OCI-LY1 (cell line): ENCODE measurements around the gene PYCR2.
"Not testable (repeated sequence)": the region's sequence is repeated elsewhere in the genome, so short reads cannot be mapped to it uniquely, and the experiment has no call there.

ENCODE experiments used
- CTCF ChIP-seq: fragments of 200-600 bp; sonication (generic), shearing (Covaris generic); IDR thresholded peaks from 2 replicates; pipeline ENCODE4 v1.5.1; 2017; ENCODE audit warnings: mild to moderate bottlenecking, antibody characterized with exemption, low read length, moderate library complexity, mixed read lengths
- EZH2 ChIP-seq: fragments of 200-600 bp; sonication (generic), shearing (Covaris generic); IDR thresholded peaks from 2 replicates; pipeline ENCODE4 v1.8.0; 2017; ENCODE audit warnings: borderline replicate concordance, mixed run types, mild to moderate bottlenecking, antibody characterized with exemption, low read length, moderate library complexity, mixed read lengths

DNA sequence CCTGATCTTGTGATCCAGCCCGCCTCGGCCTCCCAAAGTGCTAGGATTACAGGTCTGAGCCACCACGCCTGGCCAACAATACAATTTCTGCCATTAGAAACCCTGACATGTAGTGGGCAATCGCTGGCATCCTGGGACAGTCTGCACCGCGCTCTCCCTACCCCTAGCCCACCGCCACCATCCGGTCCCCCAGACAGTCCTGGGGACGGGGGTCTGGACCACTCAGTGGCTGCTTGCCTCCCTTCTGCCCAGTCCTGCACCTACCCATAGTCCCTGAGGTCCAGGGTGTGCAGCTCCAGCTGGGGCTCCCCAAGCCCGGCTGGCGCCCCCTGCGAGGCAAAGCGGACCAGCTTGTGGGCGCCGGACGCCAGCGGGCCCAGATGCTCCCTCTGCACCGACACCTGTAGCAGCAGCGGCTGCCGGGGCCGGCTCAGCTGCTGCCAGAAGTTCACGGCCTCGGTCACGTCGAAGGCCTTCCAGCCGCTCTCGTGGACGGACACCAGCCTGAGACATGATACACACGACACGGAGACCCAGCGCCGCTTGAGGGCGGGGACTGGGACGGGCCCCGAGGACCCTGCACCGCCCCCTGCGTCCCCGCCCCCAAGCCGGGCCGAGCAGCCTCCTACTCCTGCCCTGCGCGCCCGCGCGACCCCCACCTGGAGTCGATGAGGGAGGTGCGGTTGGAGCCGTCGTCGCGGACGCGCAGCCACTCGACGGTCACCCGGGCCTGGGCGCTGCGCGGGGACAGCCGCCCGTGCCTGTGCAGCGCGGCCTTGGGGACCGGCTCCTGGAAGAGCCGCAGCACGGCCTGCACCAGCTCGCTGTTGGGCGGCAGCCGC lies 15.3 kb upstream of the PYCR2 start:
- not testable (repeated sequence) for TF ChIP-seq CTCF, EZH2
